ENCODE measurements around the gene ARHGDIG.

Gene ARHGDIG

GRCh38 chr16:281660-282255, 1.4 kb downstream of the ARHGDIG start:
- DNase-seq (ENCODE audit: low read depth): no peak

- DNase-seq (ENCODE audit: low read depth): no peak
Measured at GRCh38 chr16:282491-282890, 2.1 kb downstream of the ARHGDIG start.

- no peak for DNase-seq (ENCODE audit: low read depth)
Measured at GRCh38 chr16:283033-283805, 2.8 kb downstream of the ARHGDIG start, which contains the start of gene PDIA2. PDIA2 (plus strand) TSS chr16:283164; CDS start chr16:283170, 6 bp downstream.

GRCh38 chr16:284204-285120, 4.1 kb downstream of the ARHGDIG start:
- no peak for DNase-seq (ENCODE audit: low read depth)

GRCh38 chr16:285146-286055, 5.0 kb downstream of the ARHGDIG start:
- no peak for DNase-seq (ENCODE audit: low read depth)

DNA sequence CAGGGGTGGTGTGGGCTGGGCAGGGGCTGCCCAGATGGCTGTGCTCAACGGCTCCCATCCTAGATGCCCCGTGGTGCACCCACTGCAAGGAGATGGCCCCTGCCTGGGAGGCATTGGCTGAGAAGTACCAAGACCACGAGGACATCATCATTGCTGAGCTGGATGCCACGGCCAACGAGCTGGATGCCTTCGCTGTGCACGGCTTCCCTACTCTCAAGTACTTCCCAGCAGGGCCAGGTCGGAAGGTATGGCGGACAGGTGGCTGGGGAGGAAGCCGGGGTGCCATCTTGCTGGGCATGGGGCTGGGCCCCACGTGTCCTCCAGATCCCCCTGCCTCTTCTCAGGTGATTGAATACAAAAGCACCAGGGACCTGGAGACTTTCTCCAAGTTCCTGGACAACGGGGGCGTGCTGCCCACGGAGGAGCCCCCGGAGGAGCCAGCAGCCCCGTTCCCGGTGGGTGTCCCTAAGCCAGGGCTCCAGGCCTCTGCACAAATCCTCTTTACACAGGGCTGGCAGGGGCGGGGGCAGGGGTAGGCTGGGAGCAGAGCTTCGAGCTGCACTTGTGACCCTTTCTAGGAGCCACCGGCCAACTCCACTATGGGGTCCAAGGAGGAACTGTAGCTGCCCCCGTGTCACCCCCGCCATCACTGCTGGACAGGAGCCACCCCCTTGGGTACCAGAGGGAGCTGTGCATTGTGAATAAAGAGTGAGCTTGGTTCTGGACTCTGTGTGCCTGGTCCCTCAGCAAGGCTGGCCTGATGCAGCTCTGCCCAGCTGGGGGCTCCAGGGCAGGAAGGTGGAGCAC, 6.3 kb downstream of the ARHGDIG start:
- no peak for DNase-seq (ENCODE audit: low read depth)

DNA sequence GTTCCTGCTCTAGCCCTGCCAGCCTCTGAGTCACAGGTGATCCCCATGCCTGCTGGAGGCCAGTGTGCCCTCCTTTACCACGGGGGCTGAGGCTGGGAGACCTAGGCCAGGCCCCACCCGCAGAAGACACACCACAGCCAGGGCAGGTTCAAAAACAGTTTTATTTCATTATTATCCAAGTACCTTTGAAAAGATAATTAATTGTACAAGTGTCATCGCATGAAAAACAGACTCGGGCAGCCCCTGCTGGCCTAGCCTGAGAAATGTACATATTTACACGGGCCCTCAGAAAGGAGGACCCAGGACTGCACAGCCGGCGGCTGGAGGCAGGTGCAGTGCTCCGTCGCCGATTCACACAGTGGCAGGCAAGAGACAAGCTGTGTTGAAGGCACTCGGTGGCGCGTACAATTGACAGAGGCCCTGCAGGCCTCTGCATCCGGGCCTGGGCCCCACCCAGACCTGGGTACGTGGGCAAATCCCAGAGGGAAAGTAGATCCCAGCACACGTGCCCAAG, 7.0 kb downstream of the ARHGDIG start:
- no peak for DNase-seq (ENCODE audit: low read depth)

DNA sequence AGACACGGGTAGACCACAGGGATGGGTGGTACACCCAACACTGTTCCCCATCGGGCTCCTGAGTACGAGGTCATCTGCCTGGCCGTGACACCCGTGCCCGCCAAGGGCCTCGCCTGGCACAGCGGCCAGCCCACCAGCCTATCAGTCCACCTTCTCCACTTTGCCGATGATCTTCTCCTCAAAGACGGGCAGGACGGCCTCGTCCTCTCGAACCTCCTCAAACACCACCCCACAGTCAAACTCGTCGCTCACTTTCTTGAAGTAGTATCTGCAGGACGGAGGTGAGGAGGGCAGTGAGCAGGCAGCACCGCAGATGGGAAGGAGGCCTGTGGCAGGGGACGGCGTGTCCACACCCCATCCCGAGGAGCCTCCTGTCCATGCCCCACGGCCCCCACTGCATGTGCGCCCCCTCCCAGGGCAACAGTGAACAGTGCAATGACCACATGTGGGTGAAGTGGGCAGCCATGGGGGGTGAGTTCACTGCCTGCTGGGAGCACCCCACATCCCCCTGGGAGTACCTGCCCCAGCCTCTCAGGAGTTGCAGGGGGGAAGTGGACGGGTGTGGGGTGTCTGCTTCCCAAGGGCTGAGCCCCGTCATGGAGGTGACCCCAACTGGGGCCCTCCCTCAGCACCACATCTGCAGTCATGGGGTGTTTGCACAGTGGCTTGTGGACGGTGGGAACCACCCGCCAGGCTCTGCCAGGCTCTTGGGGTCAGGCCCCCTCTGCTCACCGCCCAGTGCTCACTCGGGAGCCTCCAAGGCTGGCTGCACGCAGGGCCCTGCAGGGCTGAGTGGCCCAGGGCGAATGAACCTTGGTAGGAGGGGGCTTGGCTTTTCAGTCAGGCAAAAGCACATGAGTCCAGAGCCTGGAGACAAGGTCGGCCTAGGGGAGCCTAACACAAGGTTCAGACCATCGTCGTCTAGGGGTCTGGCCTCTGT, 7.9 kb downstream of the ARHGDIG start:
- DNase-seq (ENCODE audit: low read depth): no peak

- no peak for DNase-seq (ENCODE audit: low read depth)
Measured at GRCh38 chr16:289395-289997, 9.1 kb downstream of the ARHGDIG start.

DNA sequence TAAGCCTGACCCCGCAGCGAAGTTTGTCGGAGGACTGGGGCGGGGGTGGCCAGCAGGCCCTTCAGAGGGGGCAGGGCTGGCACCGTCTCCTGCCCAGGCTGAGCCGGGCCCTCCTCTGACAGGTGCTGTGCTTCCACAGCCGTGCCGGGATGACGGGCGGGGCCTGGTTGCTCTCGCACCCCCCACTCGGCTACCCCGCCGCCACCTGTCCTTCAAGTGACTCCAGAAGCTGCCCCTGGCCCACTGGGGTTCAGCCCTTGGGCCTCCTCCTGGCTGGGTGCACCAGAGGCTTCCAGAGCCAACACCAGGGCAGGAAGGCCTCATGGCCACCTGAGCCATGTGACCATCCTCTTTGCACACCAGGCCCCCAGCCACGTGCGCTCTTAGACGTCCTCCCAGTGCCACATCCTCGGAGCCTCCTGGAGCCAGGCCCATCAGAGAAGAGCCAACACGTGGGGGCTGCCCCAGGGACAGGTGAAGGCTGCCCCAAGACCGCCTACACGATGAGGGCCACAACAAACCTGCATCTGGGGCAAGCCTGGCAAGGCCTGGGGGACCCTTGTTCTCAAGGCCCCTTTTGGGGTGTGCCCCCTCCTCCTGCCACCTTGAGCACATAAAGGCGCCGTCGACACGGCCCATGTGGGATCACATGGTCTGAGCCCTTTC, 9.8 kb downstream of the ARHGDIG start:
- no peak for DNase-seq (ENCODE audit: low read depth)

GRCh38 chr16:290681-291405, 10.5 kb downstream of the ARHGDIG start:
- no peak for DNase-seq (ENCODE audit: low read depth)

GRCh38 chr16:291539-291938, 11.1 kb downstream of the ARHGDIG start:
- no peak for DNase-seq (ENCODE audit: low read depth)

- DNase-seq (ENCODE audit: low read depth): no peak
Measured at GRCh38 chr16:293043-293775, 12.8 kb downstream of the ARHGDIG start.

DNA sequence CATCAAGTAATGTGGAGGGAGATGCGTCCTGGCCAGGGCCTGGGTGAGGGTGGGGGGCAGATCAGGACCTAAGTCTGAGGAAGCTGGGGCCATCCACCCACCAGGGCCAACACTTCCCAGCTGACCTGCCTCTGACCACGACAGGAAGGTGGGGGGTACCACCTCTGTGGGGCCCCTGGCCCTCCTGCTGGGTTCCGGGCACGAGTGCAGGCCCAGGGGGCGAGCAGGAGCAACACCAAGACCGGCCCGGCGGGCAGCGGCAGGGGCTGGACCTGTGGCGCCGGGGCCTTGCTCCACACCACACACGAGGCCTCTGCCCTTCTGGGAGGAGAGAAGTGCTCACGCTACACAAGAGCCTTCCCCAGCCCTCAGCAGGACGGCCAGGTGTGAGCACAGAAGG, 15.9 kb downstream of the ARHGDIG start:
- no peak for DNase-seq (ENCODE audit: low read depth)

DNA sequence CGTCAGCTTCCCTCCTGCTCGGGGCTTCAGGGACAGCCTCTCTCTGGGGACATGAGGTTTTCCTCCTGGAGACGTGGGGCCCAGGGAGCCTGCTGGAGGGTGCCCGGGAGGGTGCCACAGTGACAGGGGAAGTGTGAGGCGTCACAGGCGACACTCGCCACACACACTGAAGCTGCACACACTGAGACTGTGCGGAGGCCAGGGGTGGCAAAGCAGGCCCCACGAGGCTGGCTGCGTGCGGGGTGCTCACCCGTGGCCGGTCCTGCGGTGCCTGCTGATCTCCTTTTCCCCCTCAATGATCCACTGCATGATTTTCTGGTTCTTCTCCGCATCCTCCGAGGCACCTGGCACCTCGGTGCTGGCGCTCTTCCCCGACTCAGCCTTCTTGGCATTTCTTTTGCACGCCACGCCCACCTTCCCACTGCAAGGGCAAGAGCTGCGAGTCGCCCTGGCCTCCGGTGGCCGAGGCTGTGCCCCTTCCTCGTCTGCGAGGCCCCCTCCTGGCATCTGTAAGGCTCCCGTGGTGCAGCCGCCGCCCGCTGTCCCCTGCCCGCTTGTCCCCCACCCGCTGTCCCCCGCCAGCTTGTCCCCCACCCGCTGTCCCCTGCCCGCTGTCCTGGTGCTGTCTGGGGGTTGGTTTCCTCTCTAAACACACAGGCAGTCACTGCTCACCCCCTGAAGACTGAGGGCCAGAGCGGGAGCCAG, 16.6 kb downstream of the ARHGDIG start:
- DNase-seq (ENCODE audit: low read depth): no peak

GRCh38 chr16:297832-298231, 17.4 kb downstream of the ARHGDIG start:
- no peak for DNase-seq (ENCODE audit: low read depth)
